HepG2 (cell line): ENCODE measurements around the gene GJD3. TPM values are rescaled to one million over a fixed set of nuclear protein-coding genes. Genes with fewer than 3 reads are reported as not detected.
A peak's percentile ranks its signal among the peaks of the same experiment; 100 is the strongest.

Experiments used
- KLF6 ChIP-seq: IDR thresholded peaks from 2 replicates; pipeline ENCODE4 v1.8.0; 2016; ENCODE audit warnings: missing biosample characterization, missing genetic modification reagents
- MAFF ChIP-seq: IDR thresholded peaks from 2 replicates; pipeline ENCODE4 v1.6.1; 2011; ENCODE audit warnings: low read depth, low read length, improper control_type of control experiment
- RCOR2 ChIP-seq: IDR thresholded peaks from 2 replicates; pipeline ENCODE4 v1.6.1; 2016; ENCODE audit warnings: missing biosample characterization, missing genetic modification reagents
- ZBTB8A ChIP-seq: sonication (generic); formaldehyde crosslinking; IDR thresholded peaks from 2 replicates; pipeline ENCODE4 v1.4.0; 2020; ENCODE audit warnings: mild to moderate bottlenecking, low read depth, missing genetic modification reagents, borderline replicate concordance
- ZNF260 ChIP-seq: sonication (generic); formaldehyde crosslinking; IDR thresholded peaks from 2 replicates; pipeline ENCODE4 v1.4.0; 2020; ENCODE audit warnings: missing genetic modification reagents, low read depth, mild to moderate bottlenecking, borderline replicate concordance
- ZNF430 ChIP-seq: sonication (generic); formaldehyde crosslinking; IDR thresholded peaks from 2 replicates; pipeline ENCODE4 v1.9.0; 2021; ENCODE audit warnings: mild to moderate bottlenecking, missing genetic modification reagents
- polyA plus RNA-seq, 8 experiments: library from polyadenylated mRNA; depleted of rRNA in 3 of 8; stranded (reverse) in 7 of 8; unstranded in 1 of 8; fragments of >200 nt; fragmentation: Illumina TruSeq in 4 of 8; extraction: Trizol in 4 of 8; gene quantifications; 2 replicates each; pipeline versions ENCODE4 v1.2.1 to v1.2.3, GENCODE V29; 2011 to 2016; ENCODE audit warnings: low read depth in 4 of 8, missing spikeins in 1 of 8, mixed read lengths in 1 of 8; ENCODE audit not compliant: insufficient read depth in 1 of 8
- total RNA-seq, 5 experiments: library from RNA; depleted of rRNA; stranded (reverse); fragments of >200 nt; fragmentation: Illumina TruSeq; extraction: Trizol; gene quantifications; 2 replicates each; pipeline ENCODE4 v1.2.3, GENCODE V29; 2016; ENCODE audit warnings: low read depth in 1 of 5
- TF ChIP-seq, protein P1 (sequence below), 2 experiments: fragments of 450-650 bp in 1 of 2; sonication (generic) in 1 of 2; formaldehyde crosslinking in 1 of 2; IDR thresholded peaks; 2 replicates each; pipeline versions ENCODE4 v1.6.1 to v1.8.0; 2016 to 2022; ENCODE audit warnings: antibody characterized with exemption in 1 of 2, mild to moderate bottlenecking in 1 of 2, missing genetic modification reagents in 1 of 2
- TF ChIP-seq, protein P2 (sequence below): sonication (generic); formaldehyde crosslinking; IDR thresholded peaks from 2 replicates; pipeline ENCODE4 v1.4.0; 2020; ENCODE audit warnings: missing genetic modification reagents
- TF ChIP-seq, protein P3 (sequence below): sonication (generic); formaldehyde crosslinking; conservative IDR thresholded peaks from 2 replicates; pipeline ENCODE4 v1.5.0; 2020; ENCODE audit warnings: missing genetic modification reagents
- TF ChIP-seq, protein P4 (sequence below): sonication (generic); formaldehyde crosslinking; IDR thresholded peaks from 2 replicates; pipeline ENCODE4 v1.4.0; 2020; ENCODE audit warnings: mild to moderate bottlenecking, missing genetic modification reagents, borderline replicate concordance
- TF ChIP-seq, protein P5 (sequence below): IDR thresholded peaks from 2 replicates; pipeline ENCODE4 v1.4.0; 2020; ENCODE audit warnings: mild to moderate bottlenecking, missing genetic modification reagents

GJD3 gene
- total and polyA plus RNA-seq, 2 of the 13 experiments (the other 11 are each of a cell fraction or from before 2014, with no cell fraction given) = not detected

DNA sequence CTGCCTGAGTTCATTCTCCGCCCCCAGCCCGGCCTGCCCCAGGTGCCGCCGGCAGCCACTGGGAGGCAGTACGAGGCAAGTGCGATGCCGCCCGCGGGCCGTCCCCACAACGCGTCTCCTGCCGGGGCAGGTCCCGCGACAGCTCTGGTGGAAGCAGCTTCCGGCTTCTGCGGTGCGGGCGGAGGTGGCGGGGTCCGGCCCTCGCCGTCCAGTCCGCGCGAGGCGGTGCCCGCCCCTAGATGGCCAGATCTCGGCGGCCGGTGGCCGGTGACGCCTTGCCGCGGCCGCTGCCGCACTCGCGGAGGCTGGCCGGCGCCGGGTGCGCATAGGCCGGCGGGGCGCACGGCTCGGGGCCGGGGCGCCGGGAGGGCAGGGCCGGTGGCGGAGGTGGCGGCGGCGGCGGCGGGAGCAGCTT, 1.8 kb downstream of the GJD3 start (continued):
- TF ChIP-seq, protein P1, sequence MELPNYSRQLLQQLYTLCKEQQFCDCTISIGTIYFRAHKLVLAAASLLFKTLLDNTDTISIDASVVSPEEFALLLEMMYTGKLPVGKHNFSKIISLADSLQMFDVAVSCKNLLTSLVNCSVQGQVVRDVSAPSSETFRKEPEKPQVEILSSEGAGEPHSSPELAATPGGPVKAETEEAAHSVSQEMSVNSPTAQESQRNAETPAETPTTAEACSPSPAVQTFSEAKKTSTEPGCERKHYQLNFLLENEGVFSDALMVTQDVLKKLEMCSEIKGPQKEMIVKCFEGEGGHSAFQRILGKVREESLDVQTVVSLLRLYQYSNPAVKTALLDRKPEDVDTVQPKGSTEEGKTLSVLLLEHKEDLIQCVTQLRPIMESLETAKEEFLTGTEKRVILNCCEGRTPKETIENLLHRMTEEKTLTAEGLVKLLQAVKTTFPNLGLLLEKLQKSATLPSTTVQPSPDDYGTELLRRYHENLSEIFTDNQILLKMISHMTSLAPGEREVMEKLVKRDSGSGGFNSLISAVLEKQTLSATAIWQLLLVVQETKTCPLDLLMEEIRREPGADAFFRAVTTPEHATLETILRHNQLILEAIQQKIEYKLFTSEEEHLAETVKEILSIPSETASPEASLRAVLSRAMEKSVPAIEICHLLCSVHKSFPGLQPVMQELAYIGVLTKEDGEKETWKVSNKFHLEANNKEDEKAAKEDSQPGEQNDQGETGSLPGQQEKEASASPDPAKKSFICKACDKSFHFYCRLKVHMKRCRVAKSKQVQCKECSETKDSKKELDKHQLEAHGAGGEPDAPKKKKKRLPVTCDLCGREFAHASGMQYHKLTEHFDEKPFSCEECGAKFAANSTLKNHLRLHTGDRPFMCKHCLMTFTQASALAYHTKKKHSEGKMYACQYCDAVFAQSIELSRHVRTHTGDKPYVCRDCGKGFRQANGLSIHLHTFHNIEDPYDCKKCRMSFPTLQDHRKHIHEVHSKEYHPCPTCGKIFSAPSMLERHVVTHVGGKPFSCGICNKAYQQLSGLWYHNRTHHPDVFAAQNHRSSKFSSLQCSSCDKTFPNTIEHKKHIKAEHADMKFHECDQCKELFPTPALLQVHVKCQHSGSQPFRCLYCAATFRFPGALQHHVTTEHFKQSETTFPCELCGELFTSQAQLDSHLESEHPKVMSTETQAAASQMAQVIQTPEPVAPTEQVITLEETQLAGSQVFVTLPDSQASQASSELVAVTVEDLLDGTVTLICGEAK (IDR thresholded peaks at IDR 0.05) = no peak
- TF ChIP-seq, protein P1 (CRISPR knock-in tag; IDR thresholded peaks at IDR 0.05) = peak; percentile 60
- TF ChIP-seq MAFF (no peak), RCOR2 (peak; percentile 77; the same call in 1 of the 2 replicates), ZNF260 (CRISPR knock-in tag) (no peak), KLF6 (CRISPR knock-in tag) (peak; percentile 74; the same call in 1 of the 2 replicates), ZNF430 (CRISPR knock-in tag) (no peak), ZBTB8A (CRISPR knock-in tag) (0 out of 2 replicates have a peak, but pooled peaks have one; percentile 55)
- TF ChIP-seq, protein P2, sequence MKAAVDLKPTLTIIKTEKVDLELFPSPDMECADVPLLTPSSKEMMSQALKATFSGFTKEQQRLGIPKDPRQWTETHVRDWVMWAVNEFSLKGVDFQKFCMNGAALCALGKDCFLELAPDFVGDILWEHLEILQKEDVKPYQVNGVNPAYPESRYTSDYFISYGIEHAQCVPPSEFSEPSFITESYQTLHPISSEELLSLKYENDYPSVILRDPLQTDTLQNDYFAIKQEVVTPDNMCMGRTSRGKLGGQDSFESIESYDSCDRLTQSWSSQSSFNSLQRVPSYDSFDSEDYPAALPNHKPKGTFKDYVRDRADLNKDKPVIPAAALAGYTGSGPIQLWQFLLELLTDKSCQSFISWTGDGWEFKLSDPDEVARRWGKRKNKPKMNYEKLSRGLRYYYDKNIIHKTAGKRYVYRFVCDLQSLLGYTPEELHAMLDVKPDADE (CRISPR knock-in tag) = peak; percentile 92
- TF ChIP-seq, protein P3, sequence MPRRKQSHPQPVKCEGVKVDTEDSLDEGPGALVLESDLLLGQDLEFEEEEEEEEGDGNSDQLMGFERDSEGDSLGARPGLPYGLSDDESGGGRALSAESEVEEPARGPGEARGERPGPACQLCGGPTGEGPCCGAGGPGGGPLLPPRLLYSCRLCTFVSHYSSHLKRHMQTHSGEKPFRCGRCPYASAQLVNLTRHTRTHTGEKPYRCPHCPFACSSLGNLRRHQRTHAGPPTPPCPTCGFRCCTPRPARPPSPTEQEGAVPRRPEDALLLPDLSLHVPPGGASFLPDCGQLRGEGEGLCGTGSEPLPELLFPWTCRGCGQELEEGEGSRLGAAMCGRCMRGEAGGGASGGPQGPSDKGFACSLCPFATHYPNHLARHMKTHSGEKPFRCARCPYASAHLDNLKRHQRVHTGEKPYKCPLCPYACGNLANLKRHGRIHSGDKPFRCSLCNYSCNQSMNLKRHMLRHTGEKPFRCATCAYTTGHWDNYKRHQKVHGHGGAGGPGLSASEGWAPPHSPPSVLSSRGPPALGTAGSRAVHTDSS (CRISPR knock-in tag) = 0 out of 2 replicates have a peak, but pooled peaks have one; percentile 75
- TF ChIP-seq, protein P4, sequence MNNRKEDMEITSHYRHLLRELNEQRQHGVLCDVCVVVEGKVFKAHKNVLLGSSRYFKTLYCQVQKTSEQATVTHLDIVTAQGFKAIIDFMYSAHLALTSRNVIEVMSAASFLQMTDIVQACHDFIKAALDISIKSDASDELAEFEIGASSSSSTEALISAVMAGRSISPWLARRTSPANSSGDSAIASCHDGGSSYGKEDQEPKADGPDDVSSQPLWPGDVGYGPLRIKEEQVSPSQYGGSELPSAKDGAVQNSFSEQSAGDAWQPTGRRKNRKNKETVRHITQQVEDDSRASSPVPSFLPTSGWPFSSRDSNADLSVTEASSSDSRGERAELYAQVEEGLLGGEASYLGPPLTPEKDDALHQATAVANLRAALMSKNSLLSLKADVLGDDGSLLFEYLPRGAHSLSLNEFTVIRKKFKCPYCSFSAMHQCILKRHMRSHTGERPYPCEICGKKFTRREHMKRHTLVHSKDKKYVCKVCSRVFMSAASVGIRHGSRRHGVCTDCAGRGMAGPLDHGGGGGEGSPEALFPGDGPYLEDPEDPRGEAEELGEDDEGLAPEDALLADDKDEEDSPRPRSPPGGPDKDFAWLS = no peak
- TF ChIP-seq, protein P5, sequence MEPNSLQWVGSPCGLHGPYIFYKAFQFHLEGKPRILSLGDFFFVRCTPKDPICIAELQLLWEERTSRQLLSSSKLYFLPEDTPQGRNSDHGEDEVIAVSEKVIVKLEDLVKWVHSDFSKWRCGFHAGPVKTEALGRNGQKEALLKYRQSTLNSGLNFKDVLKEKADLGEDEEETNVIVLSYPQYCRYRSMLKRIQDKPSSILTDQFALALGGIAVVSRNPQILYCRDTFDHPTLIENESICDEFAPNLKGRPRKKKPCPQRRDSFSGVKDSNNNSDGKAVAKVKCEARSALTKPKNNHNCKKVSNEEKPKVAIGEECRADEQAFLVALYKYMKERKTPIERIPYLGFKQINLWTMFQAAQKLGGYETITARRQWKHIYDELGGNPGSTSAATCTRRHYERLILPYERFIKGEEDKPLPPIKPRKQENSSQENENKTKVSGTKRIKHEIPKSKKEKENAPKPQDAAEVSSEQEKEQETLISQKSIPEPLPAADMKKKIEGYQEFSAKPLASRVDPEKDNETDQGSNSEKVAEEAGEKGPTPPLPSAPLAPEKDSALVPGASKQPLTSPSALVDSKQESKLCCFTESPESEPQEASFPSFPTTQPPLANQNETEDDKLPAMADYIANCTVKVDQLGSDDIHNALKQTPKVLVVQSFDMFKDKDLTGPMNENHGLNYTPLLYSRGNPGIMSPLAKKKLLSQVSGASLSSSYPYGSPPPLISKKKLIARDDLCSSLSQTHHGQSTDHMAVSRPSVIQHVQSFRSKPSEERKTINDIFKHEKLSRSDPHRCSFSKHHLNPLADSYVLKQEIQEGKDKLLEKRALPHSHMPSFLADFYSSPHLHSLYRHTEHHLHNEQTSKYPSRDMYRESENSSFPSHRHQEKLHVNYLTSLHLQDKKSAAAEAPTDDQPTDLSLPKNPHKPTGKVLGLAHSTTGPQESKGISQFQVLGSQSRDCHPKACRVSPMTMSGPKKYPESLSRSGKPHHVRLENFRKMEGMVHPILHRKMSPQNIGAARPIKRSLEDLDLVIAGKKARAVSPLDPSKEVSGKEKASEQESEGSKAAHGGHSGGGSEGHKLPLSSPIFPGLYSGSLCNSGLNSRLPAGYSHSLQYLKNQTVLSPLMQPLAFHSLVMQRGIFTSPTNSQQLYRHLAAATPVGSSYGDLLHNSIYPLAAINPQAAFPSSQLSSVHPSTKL = peak; percentile 69
